IPS-18a (cell line): ENCODE data around the gene CHST15.
"Not testable (repeated sequence)": the region's sequence is repeated elsewhere in the genome, so short reads cannot be mapped to it uniquely, and the experiment has no call there.

ENCODE experiments used
- H3K27ac ChIP-seq: one replicate; pipeline ENCODE4 v1.5.1; 2013; ENCODE audit warnings: low read length
- H3K27me3 ChIP-seq: one replicate; pipeline ENCODE4 v1.6.1; 2013; ENCODE audit warnings: mild to moderate bottlenecking, low read length; ENCODE audit not compliant: control insufficient read depth, insufficient read depth
- H3K36me3 ChIP-seq: one replicate; pipeline ENCODE4 v1.6.1; 2013; ENCODE audit warnings: low read depth, low read length; ENCODE audit not compliant: control insufficient read depth
- H3K4me1 ChIP-seq: one replicate; pipeline ENCODE4 v1.6.1; 2013; ENCODE audit warnings: low read depth, low read length; ENCODE audit not compliant: control insufficient read depth
- H3K4me3 ChIP-seq: one replicate; pipeline ENCODE4 v1.5.1; 2013; ENCODE audit warnings: low read length
- H3K9ac ChIP-seq: one replicate; pipeline ENCODE4 v1.6.1; 2013; ENCODE audit warnings: mild to moderate bottlenecking, low read length, moderate library complexity
- H3K9me3 ChIP-seq: one replicate; pipeline ENCODE4 v1.6.1; 2013; ENCODE audit warnings: low read depth, low read length; ENCODE audit not compliant: control insufficient read depth

The CHST15 gene

GRCh38 chr10:124106241-124106879, 13.0 kb upstream of the CHST15 start:
- no peak overlapping the region for H3K27ac ChIP-seq
- no peaks in the 10 kb centered on the region for H3K9me3 ChIP-seq
- no peaks in the 10 kb centered on the region for H3K27me3 ChIP-seq
- no peaks in the 10 kb centered on the region for H3K4me1 ChIP-seq
- H3K9ac ChIP-seq = no peak overlapping the region
- H3K4me3 ChIP-seq = no peak overlapping the region
- H3K36me3 ChIP-seq = no peaks in the 10 kb centered on the region

DNA sequence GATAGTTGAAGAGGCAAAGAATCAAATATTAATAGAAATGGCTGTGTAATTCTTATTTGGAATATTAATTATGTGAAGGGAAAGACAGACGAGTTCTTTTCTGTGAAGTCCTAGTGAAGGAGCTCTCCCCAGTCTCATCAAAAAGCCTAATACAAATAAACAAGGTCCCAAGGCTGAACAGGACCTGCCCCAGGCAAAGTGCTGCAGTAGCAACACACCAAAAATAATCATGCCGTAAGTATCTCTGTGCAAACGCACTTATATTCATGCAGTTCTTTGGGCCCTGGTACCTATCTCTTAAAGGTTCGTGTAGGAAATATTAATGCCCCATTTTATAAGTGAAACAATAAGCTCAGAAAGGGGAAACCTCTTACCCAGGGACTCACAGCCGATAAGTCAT, 12.2 kb upstream of the CHST15 start:
- Histone ChIP-seq H3K4me1 (no peaks in the 10 kb centered on the region), H3K9me3 (no peaks in the 10 kb centered on the region), H3K36me3 (no peaks in the 10 kb centered on the region), H3K27ac (no peak overlapping the region), H3K27me3 (no peaks in the 10 kb centered on the region), H3K9ac (no peak overlapping the region), H3K4me3 (no peak overlapping the region)

GRCh38 chr10:124105045-124105444, 11.6 kb upstream of the CHST15 start:
- H3K9ac ChIP-seq = no peak overlapping the region
- H3K4me3 ChIP-seq = no peak overlapping the region
- no peaks in the 10 kb centered on the region for H3K4me1 ChIP-seq
- H3K9me3 ChIP-seq = no peaks in the 10 kb centered on the region
- no peaks in the 10 kb centered on the region for H3K36me3 ChIP-seq
- H3K27ac ChIP-seq = no peak overlapping the region
- no peaks in the 10 kb centered on the region for H3K27me3 ChIP-seq

DNA sequence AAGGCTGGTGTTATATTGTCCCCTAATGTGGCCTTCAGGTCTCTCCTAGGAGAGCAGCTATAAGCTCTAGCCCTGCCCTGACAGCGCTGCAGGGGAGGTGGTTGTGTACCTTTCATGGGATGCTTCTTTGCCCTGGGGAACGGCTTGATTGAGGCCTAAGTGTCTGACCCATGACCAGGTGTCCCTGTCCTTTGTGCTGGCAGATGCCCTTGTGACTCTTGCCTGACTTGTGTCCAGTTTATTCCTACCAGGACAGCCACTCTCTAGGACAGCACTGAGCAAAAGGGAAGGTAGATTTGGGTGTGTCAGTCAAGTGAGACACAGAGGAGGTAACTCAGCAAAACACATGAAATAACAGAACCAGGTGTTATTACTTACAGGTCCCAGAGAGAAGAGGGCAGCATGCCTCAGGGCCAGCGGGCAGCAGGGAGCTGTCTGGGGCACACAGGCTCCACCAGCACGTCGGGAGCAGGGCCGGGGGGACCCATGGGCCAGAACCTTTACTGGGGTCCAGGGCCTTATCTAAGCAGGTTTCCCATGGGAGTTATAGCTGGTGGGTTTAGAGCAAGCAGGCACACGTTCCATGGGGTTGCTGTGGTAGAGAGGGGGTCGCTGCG, 10.7 kb upstream of the CHST15 start:
- Histone ChIP-seq H3K4me3 (no peak overlapping the region), H3K9ac (no peak overlapping the region), H3K27me3 (no peaks in the 10 kb centered on the region), H3K4me1 (no peaks in the 10 kb centered on the region), H3K9me3 (no peaks in the 10 kb centered on the region), H3K36me3 (no peaks in the 10 kb centered on the region), H3K27ac (no peak overlapping the region)

- H3K27ac ChIP-seq = no peak overlapping the region
- no peaks in the 10 kb centered on the region for H3K27me3 ChIP-seq
- no peaks in the 10 kb centered on the region for H3K36me3 ChIP-seq
- no peaks in the 10 kb centered on the region for H3K4me1 ChIP-seq
- no peak overlapping the region for H3K4me3 ChIP-seq
- no peaks in the 10 kb centered on the region for H3K9me3 ChIP-seq
- H3K9ac ChIP-seq = no peak overlapping the region
Measured at GRCh38 chr10:124101351-124101750, 8.0 kb upstream of the CHST15 start.

GRCh38 chr10:124100651-124101050, 7.3 kb upstream of the CHST15 start:
- not testable (repeated sequence) for H3K4me1 ChIP-seq, H3K4me3 ChIP-seq, H3K36me3 ChIP-seq, H3K27me3 ChIP-seq, H3K9ac ChIP-seq, H3K9me3 ChIP-seq, H3K27ac ChIP-seq

DNA sequence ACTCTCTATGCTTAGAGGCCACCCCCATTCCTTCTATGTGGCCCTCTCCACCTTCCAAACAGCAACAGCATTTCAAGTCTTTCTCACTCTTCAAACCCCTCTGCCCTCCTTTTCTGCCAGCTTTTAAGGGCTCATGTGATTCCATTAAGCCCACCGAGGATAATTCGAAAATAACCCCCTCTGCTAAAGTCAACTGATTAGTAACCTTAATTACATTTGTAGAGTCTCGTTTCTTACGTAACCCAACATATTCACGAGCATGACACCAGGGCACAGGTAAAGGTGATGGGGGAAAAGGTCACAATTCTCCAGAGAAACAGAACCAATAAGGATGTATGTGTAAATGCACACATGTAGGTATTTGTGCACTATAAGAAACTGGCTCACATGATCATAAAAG, 6.7 kb upstream of the CHST15 start:
- H3K36me3 ChIP-seq = no peaks in the 10 kb centered on the region
- no peak overlapping the region for H3K4me3 ChIP-seq
- no peaks in the 10 kb centered on the region for H3K9me3 ChIP-seq
- H3K27ac ChIP-seq = no peak overlapping the region
- H3K27me3 ChIP-seq = peaks cover 5% of the 10 kb centered on the region
- no peak overlapping the region for H3K9ac ChIP-seq
- no peaks in the 10 kb centered on the region for H3K4me1 ChIP-seq

DNA sequence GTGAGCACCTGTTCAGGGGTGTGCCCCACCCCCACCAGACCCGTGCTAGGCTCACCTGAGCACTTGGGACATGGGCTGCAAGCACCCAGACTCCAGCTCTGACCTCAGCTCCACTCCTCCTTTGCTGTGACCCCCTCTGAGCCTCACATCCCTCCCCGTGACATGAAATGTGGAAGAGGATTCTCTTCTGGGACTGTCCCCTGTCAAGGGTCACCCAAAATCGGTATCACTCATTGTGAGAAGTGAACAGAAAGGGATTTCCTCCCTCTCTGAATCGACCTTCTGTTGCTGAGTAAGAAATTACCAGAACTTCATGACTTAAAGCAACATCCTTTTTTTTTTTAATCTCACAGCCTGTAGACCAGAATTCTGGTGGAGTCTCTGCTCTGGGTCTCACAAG, 6.2 kb upstream of the CHST15 start:
- Histone ChIP-seq H3K9ac (no peak overlapping the region), H3K4me3 (no peak overlapping the region), H3K27ac (no peak overlapping the region), H3K4me1 (no peaks in the 10 kb centered on the region), H3K9me3 (no peaks in the 10 kb centered on the region), H3K36me3 (no peaks in the 10 kb centered on the region), H3K27me3 (peaks cover 10% of the 10 kb centered on the region)

DNA sequence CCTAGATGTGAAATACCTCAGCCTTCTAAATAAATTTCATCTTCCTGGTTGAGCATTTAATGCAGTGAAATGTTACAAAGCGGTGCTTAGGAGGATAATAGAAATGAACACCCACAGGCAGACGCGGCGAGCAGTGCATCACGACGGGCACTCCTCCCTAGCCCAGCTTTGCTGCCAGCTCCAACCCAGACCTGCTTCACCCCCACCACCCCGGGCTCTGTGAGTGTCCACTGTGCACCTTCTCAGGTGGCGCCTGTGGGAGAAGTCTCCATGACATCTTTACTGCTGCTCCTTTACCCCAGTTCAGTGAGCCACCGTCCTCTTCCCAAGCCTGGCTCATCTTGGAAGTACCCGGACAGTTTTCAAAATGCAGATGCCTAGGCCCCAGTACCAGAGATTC, 5.2 kb upstream of the CHST15 start:
- H3K4me1 ChIP-seq = no peaks in the 10 kb centered on the region

GRCh38 chr10:124097883-124098282, 4.5 kb upstream of the CHST15 start:
- Histone ChIP-seq H3K27me3 (peaks cover 24% of the 10 kb centered on the region), H3K9ac (no peak overlapping the region), H3K36me3 (no peaks in the 10 kb centered on the region), H3K9me3 (no peaks in the 10 kb centered on the region), H3K27ac (no peak overlapping the region), H3K4me3 (no peak overlapping the region), H3K4me1 (no peaks in the 10 kb centered on the region)

More for the DNA sequence above, 5.2 kb upstream of the CHST15 start:
- no peak overlapping the region for H3K27ac ChIP-seq
- no peak overlapping the region for H3K4me3 ChIP-seq
- H3K27me3 ChIP-seq = peaks cover 20% of the 10 kb centered on the region
- H3K9me3 ChIP-seq = no peaks in the 10 kb centered on the region
- no peaks in the 10 kb centered on the region for H3K36me3 ChIP-seq
- H3K9ac ChIP-seq = no peak overlapping the region

GRCh38 chr10:124096494-124096893, 3.1 kb upstream of the CHST15 start:
- peaks cover 31% of the 10 kb centered on the region for H3K27me3 ChIP-seq
- no peak overlapping the region for H3K4me3 ChIP-seq
- H3K9ac ChIP-seq = no peak overlapping the region
- H3K9me3 ChIP-seq = no peaks in the 10 kb centered on the region
- H3K4me1 ChIP-seq = no peaks in the 10 kb centered on the region
- H3K36me3 ChIP-seq = no peaks in the 10 kb centered on the region
- no peak overlapping the region for H3K27ac ChIP-seq

GRCh38 chr10:124095801-124096200, 2.4 kb upstream of the CHST15 start:
- H3K36me3 ChIP-seq, H3K9me3 ChIP-seq, H3K27ac ChIP-seq, H3K4me1 ChIP-seq, H3K9ac ChIP-seq, H3K4me3 ChIP-seq: not testable (repeated sequence)
- H3K27me3 ChIP-seq = peaks cover 38% of the 10 kb centered on the region
